ENCODE measurements around the gene HIC2.
"Not testable (repeated sequence)": the region's sequence is repeated elsewhere in the genome, so short reads cannot be mapped to it uniquely, and the experiment has no call there.

HIC2 gene

DNA sequence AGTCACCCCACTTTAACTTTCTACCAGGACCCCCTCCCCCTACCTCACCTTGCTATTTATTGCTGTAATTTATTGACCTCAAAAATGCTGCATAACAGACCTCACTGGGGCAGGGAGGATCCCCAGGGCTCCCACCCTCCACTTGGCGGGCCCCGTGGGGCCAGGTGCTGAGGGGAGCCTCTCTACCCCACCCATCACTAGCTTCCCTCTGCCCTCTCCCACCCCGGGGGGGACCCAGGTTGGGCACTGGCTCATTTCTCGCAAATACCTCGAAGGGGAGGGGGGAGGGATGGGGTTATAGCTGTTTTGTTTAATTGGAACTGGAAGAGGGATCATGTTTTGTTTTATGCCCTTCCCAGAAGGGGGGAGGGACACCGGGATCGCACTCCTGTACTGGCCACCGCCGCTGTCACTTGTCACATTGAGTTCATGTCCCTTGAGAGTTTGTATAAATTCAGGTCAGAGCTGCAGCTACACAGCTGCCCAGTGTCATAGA lies 33.7 kb downstream of the HIC2 start:
- no peak for FAIRE-seq

DNA sequence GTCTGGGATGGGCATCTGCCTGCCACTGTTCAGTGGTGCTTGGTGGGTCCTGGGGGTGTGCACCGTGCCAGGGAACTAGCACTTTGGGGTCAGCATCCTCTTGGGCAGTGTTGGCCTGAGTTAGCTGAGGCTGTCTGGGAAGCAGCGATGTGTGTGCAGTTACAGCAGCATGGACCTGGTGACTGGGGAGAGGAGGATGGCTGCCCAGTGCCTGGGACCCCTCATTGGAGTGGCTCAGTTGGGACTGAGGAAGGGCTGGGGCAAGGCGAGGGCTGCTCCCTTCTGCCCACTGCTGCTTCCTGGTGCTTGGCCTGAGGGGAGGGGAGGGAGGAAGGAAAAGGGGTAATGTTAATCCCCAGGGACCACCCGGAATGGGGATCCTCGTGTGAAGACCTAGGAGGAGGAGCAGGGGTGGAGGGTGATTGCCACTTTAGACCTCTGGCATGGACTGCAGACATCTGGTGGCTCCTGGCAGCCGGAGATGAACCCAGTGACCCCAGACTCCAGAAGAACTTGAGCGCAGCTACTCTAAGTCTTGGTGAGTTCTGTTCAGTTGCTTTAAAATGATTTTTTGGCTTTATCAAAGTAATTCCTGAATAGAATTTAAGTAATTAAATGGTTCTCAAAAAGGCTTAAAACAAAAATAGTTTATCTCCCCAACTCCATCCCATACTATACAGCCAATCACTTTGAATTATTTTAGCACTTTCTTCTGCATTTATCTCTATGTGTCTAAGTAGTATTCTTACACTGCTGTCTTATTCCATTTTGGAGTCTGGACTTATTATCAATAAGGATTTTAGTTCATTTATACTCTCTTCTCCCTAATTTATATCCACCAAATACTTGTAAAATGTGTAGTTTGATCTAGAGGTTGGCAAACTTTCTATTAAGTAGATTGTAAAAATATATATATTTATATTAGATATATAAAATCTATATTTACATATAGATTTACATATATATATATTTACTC lies 34.7 kb downstream of the HIC2 start:
- no peak for FAIRE-seq

DNA sequence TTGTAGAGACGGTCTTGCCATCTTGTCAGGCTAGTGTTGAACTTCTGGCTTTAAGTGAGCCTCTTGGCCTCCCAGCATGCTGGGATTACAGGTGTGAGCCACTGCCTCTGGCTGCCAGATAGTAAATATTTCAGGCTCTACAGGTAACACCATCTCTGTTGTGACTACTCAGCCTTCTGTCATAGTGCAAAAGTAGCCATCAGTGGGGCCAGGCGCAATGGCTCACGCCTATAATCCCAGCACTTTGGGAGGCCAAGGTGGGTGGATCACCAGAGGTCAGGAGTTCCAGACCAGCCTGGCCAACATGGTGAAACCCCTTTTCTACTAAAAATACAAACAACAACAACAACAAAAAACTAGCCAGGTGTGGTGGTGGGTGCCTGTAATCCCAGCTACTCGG lies 35.5 kb downstream of the HIC2 start:
- FAIRE-seq = not testable (repeated sequence)

- FAIRE-seq = not testable (repeated sequence)
These were observed 37.8 kb downstream of the HIC2 start for GRCh38 chr22:21454998-21455333.

GRCh38 chr22:21455334-21456089 lies 38.3 kb downstream of the HIC2 start:
- FAIRE-seq = no peak

- no peak for FAIRE-seq
These were observed 40.0 kb downstream of the HIC2 start for GRCh38 chr22:21457023-21457787.

GRCh38 chr22:21462672-21463071 lies 45.5 kb downstream of the HIC2 start:
- not testable (repeated sequence) for FAIRE-seq

DNA sequence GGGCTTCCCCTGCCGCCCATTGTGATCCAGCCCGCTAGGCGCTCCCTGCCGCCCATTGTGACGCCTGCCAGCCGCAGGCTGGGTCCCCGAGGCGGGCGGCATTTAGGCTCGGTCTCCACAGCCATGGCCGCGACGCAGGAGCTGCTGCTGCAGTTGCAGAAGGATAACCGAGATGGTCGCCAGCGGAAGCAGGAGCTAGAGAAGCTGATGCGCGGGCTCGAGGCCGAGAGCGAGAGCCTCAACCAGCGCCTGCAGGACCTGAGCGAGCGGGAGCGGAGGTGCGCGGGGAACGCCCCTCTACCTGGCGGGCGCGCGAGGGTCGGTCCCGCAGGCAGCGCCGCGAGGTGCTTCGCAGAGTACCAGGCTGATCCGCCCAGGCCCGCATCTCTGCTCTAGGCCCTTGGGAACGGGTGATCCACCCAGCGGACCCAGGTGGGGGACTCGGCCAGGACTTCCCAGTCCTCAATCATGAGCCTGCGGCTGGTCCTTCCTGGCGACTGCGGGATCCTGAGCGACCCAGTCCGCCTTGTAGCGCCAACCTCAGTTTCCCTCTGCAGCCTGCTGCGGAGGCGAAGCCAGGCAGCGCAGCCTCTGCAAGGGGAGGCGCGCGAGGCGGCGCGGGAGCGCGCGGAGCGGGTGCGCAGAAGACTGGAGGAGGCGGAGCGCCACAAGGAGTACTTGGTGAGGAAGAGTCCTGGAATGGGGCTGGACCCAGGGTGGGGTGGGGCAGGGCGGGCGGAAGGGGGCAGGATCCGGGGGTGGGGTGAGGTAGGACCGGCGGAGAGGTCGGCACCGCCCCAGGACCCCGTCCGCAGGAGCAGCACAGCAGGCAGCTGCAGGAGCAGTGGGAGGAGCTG lies 50.4 kb downstream of the HIC2 start, which contains the start of gene TMEM191C:
TMEM191C (plus strand) TSS at position 51 of the 857 bp plus-strand sequence; CDS start at position 124, 73 bp downstream.
- FAIRE-seq = not testable (repeated sequence)

GRCh38 chr22:21468194-21469096 lies 51.3 kb downstream of the HIC2 start:
- not testable (repeated sequence) for FAIRE-seq

- not testable (repeated sequence) for FAIRE-seq
These were observed 52.2 kb downstream of the HIC2 start for GRCh38 chr22:21469097-21469994.

DNA sequence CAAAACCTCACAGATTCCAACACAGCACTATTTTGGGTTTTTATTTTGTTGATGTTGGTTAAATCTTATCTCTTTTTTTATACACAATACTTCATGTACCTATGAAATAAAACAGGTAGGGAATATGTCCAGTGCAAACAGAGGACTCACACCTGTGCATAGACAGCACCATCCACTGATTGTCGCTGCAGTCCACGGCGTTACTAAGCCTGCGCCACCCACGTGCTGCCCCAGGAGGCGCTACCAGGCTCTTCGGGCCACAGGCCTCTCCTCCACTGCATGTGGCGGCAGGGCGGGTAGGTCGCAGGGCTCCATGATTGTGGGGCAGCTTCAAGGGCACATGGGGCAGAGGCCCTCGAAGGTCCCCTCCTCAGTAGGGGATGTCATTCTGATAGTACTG lies 55.8 kb downstream of the HIC2 start:
- FAIRE-seq = not testable (repeated sequence)

- not testable (repeated sequence) for FAIRE-seq
These were observed 56.5 kb downstream of the HIC2 start for GRCh38 chr22:21473664-21474063.

GRCh38 chr22:21484039-21484438 lies 66.9 kb downstream of the HIC2 start:
- not testable (repeated sequence) for FAIRE-seq

DNA sequence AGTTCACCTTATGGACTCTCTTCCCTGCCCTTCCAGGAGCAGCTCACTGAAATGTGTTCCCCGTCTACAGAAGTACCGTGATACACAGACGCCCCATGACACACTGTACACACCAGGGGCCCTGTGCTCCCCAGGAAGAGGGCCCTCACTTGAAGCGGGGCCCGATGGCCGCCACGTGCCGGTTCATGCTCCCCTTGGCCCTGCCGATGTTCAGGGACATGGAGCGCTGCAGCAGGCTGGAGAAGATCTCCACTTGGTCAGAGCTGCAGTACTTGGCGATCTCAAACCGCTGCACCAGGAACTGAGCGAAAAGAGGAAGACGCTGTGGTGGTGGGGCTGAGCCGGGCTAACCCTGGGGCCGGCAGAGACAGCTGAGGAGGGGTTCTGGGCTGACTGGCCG lies 70.6 kb downstream of the HIC2 start:
- FAIRE-seq = not testable (repeated sequence)

DNA sequence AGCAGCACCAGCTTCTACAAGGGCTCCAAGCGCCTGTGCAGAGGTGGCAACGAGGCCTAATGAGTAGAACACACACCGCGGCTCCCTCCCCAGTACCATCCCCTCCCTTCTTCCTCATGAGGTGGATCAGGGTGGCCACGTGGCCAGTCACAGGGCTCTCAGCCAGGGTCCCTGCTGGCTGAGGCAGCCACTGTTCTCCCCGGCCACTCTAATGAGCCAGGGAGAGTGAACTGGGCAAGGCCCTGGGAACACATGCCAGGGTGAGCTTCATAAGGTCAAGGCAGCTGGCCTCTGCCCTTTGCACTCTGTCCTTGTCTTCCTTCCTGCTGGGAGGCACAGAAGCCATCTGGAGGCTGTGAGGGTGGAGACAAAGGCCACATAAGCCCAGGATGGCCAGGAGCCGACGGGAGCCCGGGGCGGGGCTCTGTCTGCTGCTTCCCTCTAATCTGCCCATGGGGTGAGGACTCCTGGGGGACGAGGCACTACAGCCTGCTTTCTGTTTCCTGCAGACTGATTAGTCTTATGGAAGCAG lies 72.0 kb downstream of the HIC2 start:
- not testable (repeated sequence) for FAIRE-seq

GRCh38 chr22:21490556-21490955 lies 73.4 kb downstream of the HIC2 start:
- FAIRE-seq = not testable (repeated sequence)

DNA sequence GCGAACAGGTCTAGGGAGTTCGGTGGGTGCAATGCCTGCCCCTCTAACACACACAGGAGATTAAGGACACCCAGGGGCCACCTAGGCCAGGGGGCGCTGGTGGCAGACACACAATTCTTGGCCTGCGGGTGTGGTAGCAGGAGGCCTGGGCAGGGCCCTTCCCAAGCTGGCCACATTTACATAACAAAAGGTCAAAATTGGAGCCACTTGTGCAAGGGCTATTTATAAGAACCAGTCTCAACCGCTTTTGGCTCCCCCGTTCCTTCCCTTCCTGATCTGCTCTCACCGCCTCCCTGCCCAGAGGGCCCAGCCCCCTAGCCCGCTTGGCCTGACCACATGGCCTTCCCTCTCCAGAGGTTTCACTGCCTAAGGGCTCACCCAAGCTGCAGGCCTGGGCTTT lies 75.1 kb downstream of the HIC2 start:
- not testable (repeated sequence) for FAIRE-seq

DNA sequence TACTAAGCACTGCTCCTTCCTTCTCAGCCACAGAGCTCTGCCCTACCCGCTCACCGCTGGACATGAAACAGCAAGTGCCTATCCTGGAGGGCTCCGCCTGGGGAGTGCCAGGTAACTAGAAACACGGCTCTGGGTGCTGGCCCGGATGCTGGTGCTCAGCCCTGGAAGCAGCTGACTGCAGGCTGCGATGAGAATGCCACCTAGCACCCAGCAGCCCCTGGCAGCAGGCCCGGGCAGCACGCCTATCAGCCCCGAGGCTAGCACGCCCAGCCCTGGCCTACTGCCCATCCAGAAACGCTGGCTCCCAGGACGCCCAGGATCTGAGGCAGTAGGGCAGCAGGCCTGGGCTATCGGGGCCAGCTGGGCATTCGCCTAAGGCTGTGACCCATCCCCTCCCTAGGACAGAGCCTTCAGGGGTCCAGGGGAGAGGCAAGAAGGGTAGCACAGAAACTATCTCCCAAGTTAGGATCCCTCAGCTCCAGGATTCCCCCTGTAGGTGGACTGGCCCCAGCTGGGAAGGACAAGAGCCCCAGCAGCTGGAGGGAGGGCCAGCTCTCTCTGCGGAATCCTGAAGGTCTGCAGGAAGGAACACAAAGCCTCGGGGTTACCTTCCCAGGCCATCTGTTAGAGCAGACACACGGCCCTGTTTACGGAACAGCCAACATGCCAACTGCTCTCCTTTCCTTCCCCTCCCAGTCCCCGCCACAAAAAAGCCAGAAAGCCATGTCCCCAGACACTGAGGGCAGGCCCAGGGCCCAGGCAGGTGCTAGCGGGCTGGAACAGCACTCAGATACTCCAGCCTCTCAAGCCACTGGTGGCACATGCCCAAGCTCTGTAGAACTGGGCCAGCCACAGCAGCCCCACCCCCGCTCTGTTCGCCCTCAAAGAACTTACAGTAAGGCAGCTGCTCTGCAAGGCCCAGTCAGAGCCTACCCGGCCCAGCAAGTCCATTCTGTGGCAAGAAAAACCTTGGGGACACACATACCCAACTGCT lies 76.9 kb downstream of the HIC2 start:
- not testable (repeated sequence) for FAIRE-seq

Data from endometrium (tissue), 2 donors.